Fibroblast of mammary gland (primary cell): ENCODE data around the gene QSOX1.
"Not testable (repeated sequence)": the region's sequence is repeated elsewhere in the genome, so short reads cannot be mapped to it uniquely, and the experiment has no call there.

ENCODE experiments used
- DNase-seq: peaks from one replicate; pipeline ENCODE4 v3.0.0-alpha.2; 2010; ENCODE audit warnings: low read depth
- H3K4me3 ChIP-seq: 2 replicates; pipeline ENCODE4 v1.5.1; 2011; ENCODE audit warnings: low read depth, mild to moderate bottlenecking, low read length, moderate library complexity; ENCODE audit not compliant: control insufficient read depth
- TF ChIP-seq, protein P1 (sequence below): conservative IDR thresholded peaks from 2 replicates; pipeline ENCODE4 v1.5.1; 2011; ENCODE audit warnings: low read depth, low read length, inconsistent platforms; ENCODE audit not compliant: control insufficient read depth, insufficient read depth

The QSOX1 gene

DNA sequence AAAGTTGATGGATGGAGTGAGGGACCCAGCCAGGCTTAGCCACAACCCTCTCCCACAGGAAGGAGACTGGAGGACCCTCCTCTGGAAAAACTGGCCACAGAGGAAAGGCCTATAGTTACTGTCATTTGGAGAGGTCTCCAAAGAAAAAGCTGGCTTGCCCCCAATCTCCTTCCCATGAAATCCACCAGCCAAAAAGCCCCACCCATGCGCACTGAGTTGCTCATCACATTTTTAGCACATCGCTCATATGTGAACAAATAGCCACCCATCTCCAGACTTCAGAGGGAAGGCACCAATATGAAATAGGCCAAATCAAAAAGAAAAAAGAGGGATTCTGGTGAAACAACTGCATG is 36.9 kb upstream of the QSOX1 start:
- no peak overlapping the region for H3K4me3 ChIP-seq
- DNase-seq, result peak; percentile 76
- TF ChIP-seq, protein P1, sequence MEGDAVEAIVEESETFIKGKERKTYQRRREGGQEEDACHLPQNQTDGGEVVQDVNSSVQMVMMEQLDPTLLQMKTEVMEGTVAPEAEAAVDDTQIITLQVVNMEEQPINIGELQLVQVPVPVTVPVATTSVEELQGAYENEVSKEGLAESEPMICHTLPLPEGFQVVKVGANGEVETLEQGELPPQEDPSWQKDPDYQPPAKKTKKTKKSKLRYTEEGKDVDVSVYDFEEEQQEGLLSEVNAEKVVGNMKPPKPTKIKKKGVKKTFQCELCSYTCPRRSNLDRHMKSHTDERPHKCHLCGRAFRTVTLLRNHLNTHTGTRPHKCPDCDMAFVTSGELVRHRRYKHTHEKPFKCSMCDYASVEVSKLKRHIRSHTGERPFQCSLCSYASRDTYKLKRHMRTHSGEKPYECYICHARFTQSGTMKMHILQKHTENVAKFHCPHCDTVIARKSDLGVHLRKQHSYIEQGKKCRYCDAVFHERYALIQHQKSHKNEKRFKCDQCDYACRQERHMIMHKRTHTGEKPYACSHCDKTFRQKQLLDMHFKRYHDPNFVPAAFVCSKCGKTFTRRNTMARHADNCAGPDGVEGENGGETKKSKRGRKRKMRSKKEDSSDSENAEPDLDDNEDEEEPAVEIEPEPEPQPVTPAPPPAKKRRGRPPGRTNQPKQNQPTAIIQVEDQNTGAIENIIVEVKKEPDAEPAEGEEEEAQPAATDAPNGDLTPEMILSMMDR, result no peak

DNA sequence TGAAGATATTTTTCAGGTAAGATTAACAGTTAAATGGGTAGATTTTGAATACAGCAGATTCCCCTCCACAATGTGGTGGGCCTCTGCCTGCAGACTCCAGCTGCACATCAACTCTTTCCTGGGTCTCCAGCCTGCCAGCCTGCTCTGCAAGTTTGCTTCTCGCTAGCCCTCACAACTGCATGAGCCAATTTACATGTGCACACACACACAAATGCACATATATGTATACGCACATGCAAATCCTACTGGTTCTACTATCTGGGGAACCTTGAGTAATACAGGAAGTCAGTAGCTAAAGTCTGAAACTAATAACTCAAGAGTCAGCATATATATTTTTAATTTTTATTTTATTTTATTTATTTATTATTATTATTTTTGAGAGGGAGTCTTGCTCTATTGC is 34.8 kb upstream of the QSOX1 start:
- no peak for DNase-seq
- TF ChIP-seq, protein P1, result no peak

DNA sequence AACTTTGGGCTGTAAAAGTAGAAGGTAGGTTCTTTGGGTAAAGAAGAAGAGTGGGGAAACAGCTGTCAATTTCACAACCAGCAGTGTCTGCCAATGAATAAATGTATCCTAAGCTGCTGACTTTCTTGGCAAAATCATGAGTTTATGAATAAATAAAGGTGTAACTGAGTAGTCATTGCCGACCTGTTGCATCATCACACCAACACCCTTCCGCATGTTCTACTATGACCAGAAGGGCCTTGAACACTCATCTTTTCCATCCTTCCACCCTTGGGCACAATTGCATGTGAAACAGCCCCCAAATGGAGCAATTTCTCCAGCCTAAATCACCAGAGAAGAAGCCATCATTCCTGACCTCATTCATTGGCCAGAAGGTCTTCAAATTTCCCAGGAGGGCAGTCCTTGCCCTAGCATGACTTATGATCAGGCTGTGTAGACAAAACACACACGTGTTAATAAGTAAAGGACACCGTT is 31.2 kb upstream of the QSOX1 start:
- H3K4me3 ChIP-seq, result no peak overlapping the region
- peak; percentile 79 for DNase-seq
- TF ChIP-seq, protein P1, result no peak

More for the DNA sequence above, 34.8 kb upstream of the QSOX1 start:
- no peak overlapping the region for H3K4me3 ChIP-seq

DNA sequence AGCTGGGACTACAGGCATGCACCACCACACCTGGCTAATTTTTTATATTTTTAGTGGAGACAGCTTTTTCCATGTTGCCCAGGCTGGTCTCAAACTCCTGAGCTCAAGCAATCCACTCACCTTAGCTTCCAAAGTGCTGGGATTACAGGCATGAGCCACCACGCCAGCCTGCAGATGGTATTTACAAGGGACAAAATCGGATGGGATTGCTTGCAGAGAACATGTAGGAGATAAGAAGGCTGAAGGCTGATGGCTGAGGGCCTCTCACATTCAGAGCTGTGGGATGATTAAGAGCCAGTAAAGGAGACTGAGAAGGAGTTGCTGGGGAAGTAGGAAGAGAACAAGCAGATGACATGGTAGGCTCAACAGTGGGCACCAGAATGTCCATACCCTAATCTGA is 24.0 kb upstream of the QSOX1 start:
- no peak for DNase-seq
- H3K4me3 ChIP-seq, result no peak overlapping the region
- TF ChIP-seq, protein P1, result no peak

DNA sequence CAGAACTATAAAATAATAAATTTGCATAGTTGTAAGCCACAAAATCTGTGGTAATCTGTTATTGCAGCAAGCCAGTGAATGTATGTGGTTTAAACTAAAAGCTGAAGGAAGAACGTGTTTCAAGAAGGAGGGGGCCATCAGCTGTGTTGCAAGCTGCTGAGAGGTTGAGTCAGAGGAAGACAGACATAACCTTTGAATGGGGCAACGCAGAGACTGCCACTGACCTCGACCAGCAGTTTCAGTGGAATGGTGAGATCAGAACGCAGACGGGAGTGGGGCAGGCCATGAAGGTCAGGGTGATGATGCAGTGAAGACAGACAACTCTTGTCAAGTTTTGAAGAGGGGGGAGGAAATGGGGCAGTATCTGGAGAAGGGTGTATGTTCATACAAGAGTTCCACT is 23.2 kb upstream of the QSOX1 start:
- TF ChIP-seq, protein P1, result no peak
- H3K4me3 ChIP-seq, result no peak overlapping the region
- DNase-seq, result peak; percentile 95

DNA sequence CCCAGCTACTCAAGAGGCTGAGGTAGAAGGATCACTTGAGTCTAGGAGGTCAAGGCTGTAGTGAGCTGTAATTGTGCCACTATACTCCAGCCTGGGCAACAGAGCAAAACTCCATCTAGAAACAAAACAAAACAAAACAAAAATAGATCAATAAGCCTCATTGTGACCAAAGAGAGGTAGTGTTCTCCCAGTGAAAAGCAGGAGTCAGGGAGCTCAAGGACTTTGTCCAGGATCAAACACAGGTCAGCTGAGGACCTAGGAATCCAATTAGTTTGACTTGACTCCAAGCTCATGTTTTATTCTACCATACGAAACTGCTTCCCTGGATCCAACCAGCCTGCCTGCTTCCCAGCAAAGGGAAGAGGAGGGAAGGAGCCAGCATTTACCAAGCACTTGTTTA is 21.5 kb upstream of the QSOX1 start:
- DNase-seq, result no peak
- H3K4me3 ChIP-seq, result no peak overlapping the region
- TF ChIP-seq, protein P1, result no peak

DNA sequence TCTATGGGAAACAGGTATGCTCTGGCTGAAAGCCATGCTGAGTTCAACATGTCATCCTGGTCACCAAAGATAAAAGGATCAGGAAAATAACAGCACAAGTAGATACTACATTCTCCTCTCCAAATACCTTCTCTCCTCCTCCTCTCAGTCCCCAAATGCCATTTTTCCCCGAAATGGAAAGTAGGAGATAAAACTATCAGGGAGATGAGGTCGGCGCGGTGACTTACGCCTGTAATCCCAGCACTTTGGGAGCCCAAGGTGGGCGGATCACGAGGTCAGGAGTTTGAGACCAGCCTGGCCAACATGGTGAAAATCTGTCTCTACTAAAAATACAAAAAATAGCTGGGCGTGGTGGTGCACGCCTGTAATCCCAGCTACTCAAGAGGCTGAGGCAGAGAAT is 21.0 kb upstream of the QSOX1 start:
- not testable (repeated sequence) for DNase-seq, H3K4me3 ChIP-seq

DNA sequence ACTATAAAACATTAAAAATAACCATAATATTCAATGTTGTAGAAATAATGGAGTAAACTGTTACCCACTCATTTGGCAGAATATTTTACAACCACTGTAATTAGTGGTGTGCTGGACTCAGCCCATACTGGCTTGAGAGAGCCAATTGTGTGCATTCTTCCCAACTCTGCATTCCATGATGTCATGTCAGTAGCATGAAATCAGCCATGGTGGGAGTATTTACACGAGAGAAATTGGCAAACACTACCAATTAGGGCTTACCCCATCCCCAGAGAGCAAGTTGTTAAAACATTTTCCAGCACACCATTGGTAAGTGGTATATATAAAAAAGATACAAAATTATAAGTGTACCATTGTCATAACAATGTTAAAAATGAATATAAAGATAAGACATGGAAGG is 19.1 kb upstream of the QSOX1 start:
- H3K4me3 ChIP-seq, result no peak overlapping the region
- TF ChIP-seq, protein P1, result no peak
- DNase-seq, result no peak
